H1 (cell line): ENCODE measurements around the gene FANCL. TPM values are rescaled to one million over a fixed set of nuclear protein-coding genes. Genes with fewer than 3 reads are reported as not detected.

Source experiments
- CTCF ChIA-PET: fragments of 300-600 bp; sonication (Branson Sonifier 250); formaldehyde crosslinking; loops from one replicate; lab custom pipeline; 2021; ENCODE audit not compliant: partially characterized antibody; lab: Charles Lee
- POLR2A ChIA-PET: fragments of 300-600 bp; sonication (Branson Sonifier 250); formaldehyde crosslinking; loops from one replicate; lab custom pipeline; 2021; ENCODE audit warnings: inconsistent platforms; ENCODE audit not compliant: partially characterized antibody; lab: Charles Lee
- DNase-seq, 2 experiments: peaks; one replicate each; pipeline versions ENCODE4 v3.0.0 to v3.0.0-alpha.2; 2010 to 2022; ENCODE audit warnings: low spot score in 2 of 2, low read depth in 1 of 2, mixed read lengths in 1 of 2
- FAIRE-seq: peaks from 2 replicates; lab custom pipeline; 2011; peaks lifted over from hg19 to GRCh38; lab: Jason Lieb, UNC
- H2AFZ ChIP-seq: 2 replicates; pipeline ENCODE4 v1.8.1; 2012; ENCODE audit warnings: low read length, inconsistent platforms
- H2AK5ac ChIP-seq: 2 replicates; pipeline ENCODE4 v1.6.1; 2013; ENCODE audit warnings: low read depth, low read length
- H2BK120ac ChIP-seq: replicated peaks from 2 replicates; pipeline ENCODE3; 2013; ENCODE audit warnings: low read depth, low read length, inconsistent platforms
- H2BK12ac ChIP-seq: 2 replicates; pipeline ENCODE4 v1.6.1; 2013; ENCODE audit warnings: low read depth, low read length
- H2BK15ac ChIP-seq: 2 replicates; pipeline ENCODE4 v1.6.1; 2013; ENCODE audit warnings: low read length
- H2BK20ac ChIP-seq: 2 replicates; pipeline ENCODE4 v1.6.1; 2013; ENCODE audit warnings: low read length
- H2BK5ac ChIP-seq: 2 replicates; pipeline ENCODE4 v1.6.1; 2013; ENCODE audit warnings: low read depth, low read length
- H3K14ac ChIP-seq: 2 replicates; pipeline ENCODE4 v1.6.1; 2013; ENCODE audit warnings: inconsistent platforms; ENCODE audit not compliant: insufficient read length
- H3K18ac ChIP-seq: 2 replicates; pipeline ENCODE4 v1.6.1; 2013; ENCODE audit warnings: low read length; ENCODE audit errors: extremely low read depth
- H3K23ac ChIP-seq: 2 replicates; pipeline ENCODE4 v1.6.1; 2013; ENCODE audit warnings: inconsistent platforms; ENCODE audit not compliant: insufficient read length
- H3K23me2 ChIP-seq: 2 replicates; pipeline ENCODE4 v1.6.1; 2013; ENCODE audit warnings: low read depth, low read length
- H3K27ac ChIP-seq: 2 replicates; pipeline ENCODE4 v1.6.1; 2011; ENCODE audit warnings: low read depth, low read length, inconsistent platforms
- H3K27me3 ChIP-seq, 4 experiments: replicated peaks in 1 of 4; 1 replicate in 1 of 4; 2 replicates in 3 of 4; pipeline versions ENCODE4 v1.6.1 to v1.8.1; 2011 to 2013; ENCODE audit warnings: low read length in 3 of 4, mild to moderate bottlenecking in 3 of 4, inconsistent platforms in 2 of 4, mixed read lengths in 2 of 4, moderate library complexity in 1 of 4; ENCODE audit not compliant: control insufficient read depth in 3 of 4, insufficient read depth in 3 of 4; ENCODE audit errors: extremely low read depth in 1 of 4
- H3K36me3 ChIP-seq, 4 experiments: 2 replicates each; pipeline versions ENCODE4 v1.6.1 to v1.8.1; 2011 to 2013; ENCODE audit warnings: mild to moderate bottlenecking in 4 of 4, low read length in 3 of 4, moderate library complexity in 2 of 4, control low read depth in 1 of 4, inconsistent platforms in 1 of 4; ENCODE audit not compliant: insufficient read depth in 4 of 4, control insufficient read depth in 2 of 4
- H3K4ac ChIP-seq: replicated peaks from 2 replicates; pipeline ENCODE3; 2013; ENCODE audit warnings: low read length, low read depth, mixed read lengths, inconsistent platforms; ENCODE audit not compliant: insufficient read length
- H3K4me1 ChIP-seq, 4 experiments: replicated peaks in 1 of 4; 1 replicate in 1 of 4; 2 replicates in 3 of 4; pipeline versions ENCODE4 v1.6.1 to v1.8.1; 2011 to 2013; ENCODE audit warnings: low read length in 3 of 4, inconsistent platforms in 2 of 4, mixed read lengths in 1 of 4; ENCODE audit not compliant: insufficient read depth in 4 of 4, control insufficient read depth in 3 of 4
- H3K4me2 ChIP-seq, 2 experiments: 2 replicates each; pipeline versions ENCODE4 v1.6.1 to v1.8.1; 2011 to 2013; ENCODE audit warnings: low read depth in 2 of 2, low read length in 2 of 2, control low read depth in 1 of 2, inconsistent platforms in 1 of 2, mild to moderate bottlenecking in 1 of 2; ENCODE audit not compliant: insufficient read depth in 1 of 2
- H3K4me3 ChIP-seq, 4 experiments: fragments of 200-600, 300-600 bp in 1 of 4; sonication (generic), shearing (Covaris generic), sonication (Bioruptor Twin) in 1 of 4; 2 replicates each; pipeline versions ENCODE4 v1.5.1 to v1.8.1; 2011 to 2016; ENCODE audit warnings: low read length in 4 of 4, low read depth in 3 of 4, control low read depth in 2 of 4, inconsistent platforms in 2 of 4, mild to moderate bottlenecking in 2 of 4, mixed read lengths in 1 of 4, moderate library complexity in 1 of 4; ENCODE audit not compliant: insufficient read depth in 2 of 4; ENCODE audit errors: extremely low read depth in 1 of 4
- H3K56ac ChIP-seq: replicated peaks from 2 replicates; pipeline ENCODE3; 2013; ENCODE audit warnings: low read depth, mild to moderate bottlenecking, mixed read lengths, low read length, inconsistent platforms; ENCODE audit not compliant: insufficient read length
- H3K79me1 ChIP-seq: 2 replicates; pipeline ENCODE4 v1.6.1; 2013; ENCODE audit warnings: low read depth, low read length, control low read depth
- H3K79me2 ChIP-seq, 2 experiments: 2 replicates each; pipeline versions ENCODE4 v1.6.1 to v1.8.1; 2012 to 2013; ENCODE audit warnings: low read length in 2 of 2, mild to moderate bottlenecking in 2 of 2, inconsistent platforms in 1 of 2; ENCODE audit not compliant: insufficient read depth in 2 of 2, control insufficient read depth in 1 of 2
- H3K9ac ChIP-seq, 4 experiments: replicated peaks in 1 of 4; 1 replicate in 1 of 4; 2 replicates in 3 of 4; pipeline versions ENCODE4 v1.6.1 to v1.8.1; 2011 to 2013; ENCODE audit warnings: low read depth in 3 of 4, low read length in 3 of 4, control low read depth in 2 of 4, mild to moderate bottlenecking in 2 of 4, moderate library complexity in 2 of 4, inconsistent platforms in 1 of 4; ENCODE audit errors: extremely low read depth in 1 of 4
- H3K9me3 ChIP-seq, 2 experiments: 2 replicates each; pipeline versions ENCODE4 v1.6.1 to v1.8.1; 2012 to 2013; ENCODE audit warnings: mild to moderate bottlenecking in 2 of 2, moderate library complexity in 2 of 2, control low read depth in 1 of 2, inconsistent platforms in 1 of 2, low read depth in 1 of 2, low read length in 1 of 2, mixed read lengths in 1 of 2; ENCODE audit not compliant: insufficient read depth in 2 of 2
- H4K20me1 ChIP-seq, 2 experiments: replicated peaks in 1 of 2; 2 replicates each; pipeline versions ENCODE3 to v1.8.1; 2011 to 2013; ENCODE audit warnings: inconsistent platforms in 2 of 2, low read length in 2 of 2, mild to moderate bottlenecking in 1 of 2; ENCODE audit not compliant: insufficient read depth in 2 of 2, control insufficient read depth in 1 of 2
- H4K5ac ChIP-seq: 2 replicates; pipeline ENCODE4 v1.6.1; 2013; ENCODE audit warnings: low read length, low read depth, mixed read lengths, inconsistent platforms; ENCODE audit not compliant: insufficient read length
- H4K8ac ChIP-seq: 2 replicates; pipeline ENCODE4 v1.8.0; 2013; ENCODE audit warnings: mild to moderate bottlenecking, moderate library complexity, low read length, inconsistent platforms; ENCODE audit not compliant: insufficient read depth; ENCODE audit errors: extremely low read depth
- H4K91ac ChIP-seq: replicated peaks from 2 replicates; pipeline ENCODE3; 2013; ENCODE audit warnings: low read length, mixed read lengths, inconsistent platforms; ENCODE audit not compliant: insufficient read length
- SIN3A ChIP-seq, 2 experiments: IDR thresholded peaks in 1 of 2; conservative IDR thresholded peaks in 1 of 2; 2 replicates each; pipeline ENCODE4 v1.6.1; 2011 to 2012; ENCODE audit warnings: low read length in 2 of 2, improper control_type of control experiment in 1 of 2, low read depth in 1 of 2, mild to moderate bottlenecking in 1 of 2
- YY1 ChIP-seq: IDR thresholded peaks from 2 replicates; pipeline ENCODE4 v1.6.1; 2011; ENCODE audit warnings: low read depth, mild to moderate bottlenecking, low read length
- polyA plus RNA-seq, 7 experiments: library from polyadenylated mRNA; depleted of rRNA in 3 of 7; stranded (reverse) in 5 of 7; unstranded in 2 of 7; fragments of >200 nt in 5 of 7; fragments of 200-250 nt in 2 of 7; gene quantifications; 1 replicate in 5 of 7; 2 replicates in 1 of 7; 4 replicates in 1 of 7; pipeline versions ENCODE4 v1.2.1 to v1.2.3, GENCODE V29; 2011 to 2013; ENCODE audit warnings: missing spikeins in 2 of 7, mixed read lengths in 2 of 7
- total RNA-seq: library from RNA; stranded (reverse); fragmentation: NEBNext Ultra II Directional; extraction: Animal tissue kit (Norgen Biotek cat#: 25700); gene quantifications from 2 replicates; pipeline ENCODE4 v1.2.1, GENCODE V29; 2021

FANCL gene
- total and polyA plus RNA-seq, 2 of the 8 experiments (the other 6 are each of a cell fraction or from before 2014, with no cell fraction given): 38.7 to 55.9 TPM

- Histone ChIP-seq H3K79me1 (no peaks in the 10 kb centered on the region), H3K14ac (no peak overlapping the region), H2BK12ac (no peak overlapping the region), H3K23me2 (peaks cover 3% of the 10 kb centered on the region), H3K4ac (no peak overlapping the region), H3K23ac (no peak overlapping the region), H2BK20ac (no peak overlapping the region), H2BK120ac (no peak overlapping the region), H3K56ac (no peak overlapping the region), H3K27ac (no peak overlapping the region), H3K9ac (no peak overlapping the region), H4K8ac (no peak overlapping the region), H2BK5ac (no peak overlapping the region), H3K4me3 (peak overlapping the region in 1 of 4 experiments; percentile 95; a peak in 2 of 8 replicates), H3K4me2 (peak overlapping the region; percentile 74 to 83; a peak in 2 of 4 replicates), H3K27me3 (no peaks in the 10 kb centered on the region), H3K4me1 (peaks cover 0 to 24% (median 13%) of the 10 kb centered on the region in 4 experiments; a peak in 5 of 7 replicates), H4K20me1 (peaks cover 0 to 2% of the 10 kb centered on the region in 2 experiments), H4K5ac (no peak overlapping the region), H2AK5ac (no peak overlapping the region), H3K9me3 (no peaks in the 10 kb centered on the region), H3K79me2 (peaks cover 32 to 81% of the 10 kb centered on the region in 2 experiments), H3K18ac (no peak overlapping the region), H2AFZ (no peak overlapping the region), H3K36me3 (no peaks in the 10 kb centered on the region), H2BK15ac (no peak overlapping the region), H4K91ac (no peak overlapping the region)
- no peak for TF ChIP-seq YY1
- TF ChIP-seq SIN3A (conservative IDR thresholded peaks at IDR 0.05 in 1 of 2, IDR thresholded peaks at IDR 0.05 in 1 of 2; ENCODE audit: low read depth in 1 of 2, low read length in 2 of 2): 0 out of 4 replicates have a peak, but pooled peaks of 1 of the 2 experiments have one; percentile 26
- ChIA-PET CTCF (interaction anchor here (0.9 kb wide), 1 partner anchor 517 kb away, joined by 3 read pairs; no protein-coding TSS in a partner anchor), POLR2A (interaction anchor here (0.9 to 1.1 kb wide), 2 partner anchors 9 to 190 kb away, joined by 4 read pairs; no protein-coding TSS in a partner anchor)
- FAIRE-seq (no peak), DNase-seq (no peak)
Measured at GRCh38 chr2:58237741-58238140, 3.4 kb downstream of the FANCL start.
